Right lobe of liver (tissue), 6 donors: Measurements from ENCODE around the gene PERM1. TPM values are rescaled to one million over a fixed set of nuclear protein-coding genes. Genes with fewer than 3 reads are reported as not detected.

Experiments used
- ATAC-seq, 4 donors: fragments of 200-7000 bp; cut with Tn5 transposase; one replicate each; pipeline ENCODE4 v1.9.1; 2020; ENCODE audit warnings: mild to moderate bottlenecking in 4 of 4, moderate library complexity in 4 of 4
- DNase-seq, 3 donors: peaks; one replicate each; pipeline ENCODE4 v3.0.0-alpha.2; 2020
- H3K27ac ChIP-seq, 3 donors: fragments of 200-600 bp; one replicate each; pipeline ENCODE4 v1.8.0; 2022
- H3K27me3 ChIP-seq, 2 donors: fragments of 200-600 bp; one replicate each; pipeline ENCODE4 v1.8.0; 2022
- H3K36me3 ChIP-seq, 4 donors: fragments of 200-600 bp; sonication (generic) in 1 of 4; one replicate each; pipeline versions ENCODE4 v1.5.1 to v1.8.0; 2017 to 2022; ENCODE audit warnings: control low read depth in 1 of 4
- H3K4me1 ChIP-seq, 4 donors: fragments of 200-600 bp; sonication (generic) in 1 of 4; one replicate each; pipeline versions ENCODE4 v1.5.1 to v1.8.0; 2017 to 2022; ENCODE audit warnings: control low read depth in 1 of 4
- H3K4me3 ChIP-seq, 3 donors: fragments of 200-600 bp; one replicate each; pipeline ENCODE4 v1.8.0; 2022
- H3K9me3 ChIP-seq, 4 donors: fragments of 200-600 bp; sonication (generic) in 1 of 4; one replicate each; pipeline versions ENCODE4 v1.5.1 to v1.8.0; 2017 to 2022; ENCODE audit warnings: control low read depth in 1 of 4
- CTCF ChIP-seq, 4 donors: fragments of 200-600 bp in 3 of 4; fragments of 450-650 bp in 1 of 4; IDR thresholded peaks; one replicate each; pipeline versions ENCODE4 v1.5.1 to v1.8.0; 2016 to 2022; ENCODE audit warnings: antibody characterized with exemption in 4 of 4, mild to moderate bottlenecking in 2 of 4
- POLR2A ChIP-seq: fragments of 450-650 bp; IDR thresholded peaks from one replicate; pipeline ENCODE4 v1.6.1; 2017; ENCODE audit warnings: antibody characterized with exemption, mild to moderate bottlenecking
- WGBS: methylation state at CpG from one replicate; pipeline ENCODE4 v1.1.6; 2018; ENCODE audit warnings: low coverage, low lambda C conversion rate; ENCODE audit not compliant: insufficient coverage; ENCODE audit errors: missing lambda C conversion rate; 5-methylcytosine and 5-hydroxymethylcytosine counted together
- intact Hi-C, 2 donors: fragments of 100-400 bp; cut with DNase I; formaldehyde crosslinking; loops; one replicate each; pipeline versions ENCODE4 v1.11.2 to v1.14.1; 2022
- total RNA-seq, 6 experiments: library from RNA; depleted of rRNA in 2 of 6; stranded (reverse); fragments of >200 nt in 2 of 6; fragmentation: NEBNext Ultra II Directional in 3 of 6; extraction: Animal tissue kit (Norgen Biotek cat#: 25700) in 3 of 6; gene quantifications; one replicate each; pipeline versions ENCODE4 v1.1.0 to v1.2.4, GENCODE V29; 2016 to 2023
- donor health status: DM: no; HTN: yes; CAD: no.
- donor health status: DM: no; HTN: no; CAD: no.
- donor health status: DM: no; HTN: no; CAD: no.
- donor health status: DM: no; HTN: yes; CAD: no.
- donor health status: DM: no; HTN: yes; CAD: no.

Gene PERM1
- total RNA-seq, 6 experiments from 2014 or later, result 0.18 to 0.46 (median 0.28) TPM; not detected in 2

DNA sequence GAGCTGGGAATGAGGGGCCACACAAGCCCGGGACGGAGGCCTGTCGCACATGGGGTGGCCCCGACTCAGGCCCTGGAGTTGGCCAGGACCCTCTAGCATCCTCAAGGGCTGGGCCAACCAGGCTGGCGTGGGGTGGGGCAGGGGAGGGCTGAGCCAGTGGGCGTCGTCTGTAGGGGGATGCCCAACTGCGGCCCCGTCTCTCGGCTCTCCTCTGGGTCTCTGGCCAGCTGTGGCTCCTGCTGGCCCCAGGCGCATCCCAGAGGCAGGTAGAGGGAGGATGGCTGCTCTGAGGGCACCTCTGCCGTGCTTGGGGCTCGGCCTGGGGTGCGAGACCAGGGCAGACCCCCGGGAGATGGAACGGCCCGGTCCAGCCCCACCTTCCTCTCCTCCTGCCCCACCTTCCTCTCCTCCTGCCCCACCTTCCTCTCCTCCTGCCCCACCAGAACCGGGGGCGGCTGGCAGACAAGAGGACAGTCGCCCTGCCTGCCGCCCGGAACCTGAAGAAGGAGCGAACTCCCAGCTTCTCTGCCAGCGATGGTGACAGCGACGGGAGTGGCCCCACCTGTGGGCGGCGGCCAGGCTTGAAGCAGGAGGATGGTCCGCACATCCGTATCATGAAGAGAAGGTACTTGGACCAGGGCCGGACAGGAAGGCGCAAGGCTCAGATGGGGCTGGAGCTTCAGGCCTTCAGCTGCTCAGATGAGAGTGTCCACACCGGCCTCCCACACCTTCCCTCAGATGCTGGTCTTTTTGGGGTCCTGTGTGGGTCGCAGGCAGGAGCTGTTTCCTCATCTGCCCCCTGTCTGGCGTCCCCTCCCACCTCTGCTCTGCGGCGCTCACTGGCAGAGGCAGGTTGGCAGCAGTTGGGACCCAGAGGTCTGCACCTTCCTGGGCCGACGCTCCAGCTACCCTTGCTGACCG, 51.9 kb downstream of the PERM1 start:
- Histone ChIP-seq H3K4me1 (peaks cover 0 to under 1% (median 0%) of the 10 kb centered on the region in 4 donors), H3K4me3 (no peak overlapping the region), H3K9me3 (no peaks in the 10 kb centered on the region), H3K27me3 (peaks cover 0 to 3% of the 10 kb centered on the region in 2 donors), H3K27ac (no peak overlapping the region), H3K36me3 (no peaks in the 10 kb centered on the region)
- DNase-seq (no peak), ATAC-seq (no peak)
- no peak for TF ChIP-seq CTCF (IDR thresholded peaks at IDR 0.05)
- TF ChIP-seq POLR2A, result no peak
- 83% methylated on average over 2 of the region's 40 CpGs for WGBS
- intact Hi-C loops, result no loop called here

DNA sequence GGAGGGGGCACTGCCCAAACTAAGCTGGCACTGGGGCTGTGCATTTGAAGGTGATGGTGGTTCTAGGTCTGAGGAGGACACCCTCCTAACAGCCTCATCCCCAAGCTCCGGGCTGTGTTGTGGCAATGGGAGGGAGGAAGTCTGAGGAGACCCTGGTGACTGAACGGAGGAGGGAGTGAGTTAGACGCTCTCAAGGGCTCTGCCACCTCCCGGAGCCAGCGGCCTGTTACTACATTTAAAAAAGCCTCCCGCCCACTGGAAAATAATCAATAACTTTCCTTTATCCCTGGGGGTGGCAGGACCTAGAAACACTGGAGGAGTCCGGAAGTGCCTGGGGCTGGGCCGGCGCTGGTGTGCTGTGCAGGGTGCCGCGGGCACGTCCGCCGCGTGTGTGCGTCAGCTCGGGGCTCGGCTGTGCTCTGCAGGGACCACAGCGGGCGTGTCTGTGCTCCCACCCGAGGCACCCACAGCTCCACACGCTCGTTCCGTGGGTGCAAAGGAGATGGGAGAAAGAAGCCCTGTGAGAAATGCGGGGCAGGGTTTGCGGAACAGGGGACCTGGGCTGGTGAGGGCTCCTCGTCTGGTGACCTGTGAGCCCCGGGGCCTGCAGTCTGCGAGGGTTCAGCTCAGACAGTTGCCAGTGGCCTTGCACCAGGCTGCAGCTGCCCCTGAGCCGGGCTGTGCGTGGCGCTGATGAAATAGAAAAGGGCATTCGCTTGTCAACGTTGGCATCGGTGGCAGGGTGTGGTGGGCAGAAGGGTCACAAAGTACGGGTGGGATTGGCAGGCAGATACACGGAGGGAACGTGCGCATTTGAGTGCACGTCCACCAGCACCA, 52.9 kb downstream of the PERM1 start:
- intact Hi-C loops, result no loop called here
- no peaks in the 10 kb centered on the region for H3K9me3 ChIP-seq
- DNase-seq (no peak), ATAC-seq (no peak)
- no peak overlapping the region for H3K27ac ChIP-seq
- H3K36me3 ChIP-seq, result no peaks in the 10 kb centered on the region
- H3K27me3 ChIP-seq, result peaks cover 0 to 3% of the 10 kb centered on the region in 2 donors
- no peak for TF ChIP-seq CTCF (IDR thresholded peaks at IDR 0.05)
- no peak for TF ChIP-seq POLR2A
- H3K4me3 ChIP-seq, result no peak overlapping the region
- H3K4me1 ChIP-seq, result peaks cover 0 to 10% (median 0%) of the 10 kb centered on the region in 4 donors
- 63% methylated on average over 6 of the region's 40 CpGs for WGBS

- Histone ChIP-seq H3K9me3 (no peaks in the 10 kb centered on the region), H3K36me3 (no peaks in the 10 kb centered on the region), H3K4me1 (peaks cover 0 to 11% (median 0%) of the 10 kb centered on the region in 4 donors), H3K27me3 (peaks cover 0 to 3% of the 10 kb centered on the region in 2 donors), H3K27ac (no peak overlapping the region), H3K4me3 (no peak overlapping the region)
- TF ChIP-seq CTCF (IDR thresholded peaks at IDR 0.05), result no peak
- intact Hi-C loops, result no loop called here
- DNase-seq (no peak), ATAC-seq (no peak)
- 100% methylated on average over 1 of the region's 10 CpGs for WGBS
These were observed 54.1 kb downstream of the PERM1 start for GRCh38 chr1:927748-928147.

- peaks cover 0 to 11% (median 0%) of the 10 kb centered on the region in 4 donors for H3K4me1 ChIP-seq
- H3K4me3 ChIP-seq, result no peak overlapping the region
- no peak overlapping the region for H3K27ac ChIP-seq
- intact Hi-C loops, result no loop called here
- H3K9me3 ChIP-seq, result no peaks in the 10 kb centered on the region
- DNase-seq, result no peak
- no peak for ATAC-seq
- 49% methylated on average over 2 of the region's 9 CpGs for WGBS
- peaks cover 0 to 3% of the 10 kb centered on the region in 2 donors for H3K27me3 ChIP-seq
- TF ChIP-seq POLR2A, result no peak
- no peak for TF ChIP-seq CTCF (IDR thresholded peaks at IDR 0.05)
- H3K36me3 ChIP-seq, result no peaks in the 10 kb centered on the region
These were observed 54.7 kb downstream of the PERM1 start for GRCh38 chr1:927234-927633.
